ENCODE results near the gene JAKMIP1.

The JAKMIP1 gene

GRCh38 chr4:6017030-6017429, 183.3 kb downstream of the JAKMIP1 start:
- H3K4me3 ChIP-seq (replicated peaks; ENCODE audit: low read depth, low read length) = no peak overlapping the region
- TF ChIP-seq CTCF (IDR thresholded peaks at IDR 0.05; ENCODE audit: low read depth, low read length, missing control alignments) = no peak
- DNase-seq (ENCODE audit: extremely low read depth, low read depth) = no peak

DNA sequence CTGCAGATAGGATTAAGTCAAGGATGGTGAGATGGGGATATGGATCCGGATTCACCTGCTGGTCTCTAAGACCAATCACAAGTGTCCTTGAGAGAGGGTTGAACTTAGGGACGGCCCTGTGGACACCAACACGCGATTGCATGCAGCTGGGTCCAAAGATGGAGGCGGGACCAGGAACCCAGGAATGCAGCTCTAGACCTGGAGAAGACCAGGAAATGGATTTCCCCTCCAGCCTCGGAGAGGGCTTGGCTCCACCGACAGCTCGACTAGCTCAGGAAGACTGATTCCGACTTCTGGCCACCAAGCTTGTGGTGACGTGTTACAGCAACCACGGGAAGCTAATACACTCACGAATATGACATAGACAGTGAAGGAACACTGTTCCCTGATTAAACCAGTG, 186.8 kb downstream of the JAKMIP1 start:
- no peak for TF ChIP-seq CTCF (IDR thresholded peaks at IDR 0.05; ENCODE audit: low read depth, low read length, missing control alignments)
- no peak overlapping the region for H3K4me3 ChIP-seq (replicated peaks; ENCODE audit: low read depth, low read length)
- no peak for DNase-seq (ENCODE audit: extremely low read depth, low read depth)

- no peak for TF ChIP-seq CTCF (IDR thresholded peaks at IDR 0.05; ENCODE audit: low read depth, low read length, missing control alignments)
- no peak overlapping the region for H3K4me3 ChIP-seq (replicated peaks; ENCODE audit: low read depth, low read length)
- DNase-seq (ENCODE audit: extremely low read depth, low read depth) = no peak
These were observed 188.1 kb downstream of the JAKMIP1 start for GRCh38 chr4:6012200-6012599.

DNA sequence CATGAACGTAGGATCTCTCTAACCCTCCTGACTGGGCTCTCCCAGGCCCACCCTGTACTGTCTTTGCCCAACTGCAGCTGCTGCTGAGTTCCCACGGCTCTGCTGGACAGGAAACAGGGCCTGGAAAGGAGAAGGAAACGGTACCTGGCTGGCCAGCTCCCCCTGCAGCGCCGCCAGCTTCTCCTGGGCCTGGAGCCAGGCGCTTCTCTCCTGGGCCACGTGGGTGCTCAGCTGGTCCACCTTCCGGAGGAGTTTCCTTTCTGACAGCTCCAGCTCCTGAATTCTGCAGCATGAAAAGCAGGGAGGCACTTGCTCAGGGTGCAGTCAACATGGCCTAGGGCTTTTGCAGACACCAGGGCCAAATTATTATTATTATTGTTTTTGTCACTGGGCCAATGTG, 188.7 kb downstream of the JAKMIP1 start:
- DNase-seq (ENCODE audit: extremely low read depth, low read depth) = no peak
- no peak for TF ChIP-seq CTCF (IDR thresholded peaks at IDR 0.05; ENCODE audit: low read depth, low read length, missing control alignments)
- no peak overlapping the region for H3K4me3 ChIP-seq (replicated peaks; ENCODE audit: low read depth, low read length)

- no peak overlapping the region for H3K4me3 ChIP-seq (replicated peaks; ENCODE audit: low read depth, low read length)
- TF ChIP-seq CTCF (IDR thresholded peaks at IDR 0.05; ENCODE audit: low read depth, low read length, missing control alignments) = no peak
- DNase-seq (ENCODE audit: extremely low read depth, low read depth) = no peak
These were observed 189.1 kb downstream of the JAKMIP1 start for GRCh38 chr4:6011271-6011671.

DNA sequence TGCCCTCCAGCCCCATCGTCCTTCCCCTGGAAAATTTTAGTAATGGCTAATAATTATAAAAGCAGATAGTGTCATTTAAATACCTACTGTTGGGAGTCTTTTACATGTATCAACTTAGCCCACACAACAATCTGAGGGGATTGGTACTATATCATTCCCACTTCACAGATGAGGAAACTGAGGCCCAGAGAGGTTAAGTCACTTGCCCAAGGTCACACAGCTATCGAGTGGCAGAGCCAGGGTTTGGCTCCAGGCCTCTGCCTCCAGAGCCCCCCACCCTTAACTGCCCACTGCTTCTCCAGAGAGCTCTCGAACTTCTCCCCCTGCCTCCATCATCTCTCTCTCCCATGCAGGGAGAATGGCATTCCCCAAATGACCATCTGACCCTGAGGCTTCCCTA, 189.6 kb downstream of the JAKMIP1 start:
- TF ChIP-seq CTCF (IDR thresholded peaks at IDR 0.05; ENCODE audit: low read depth, low read length, missing control alignments) = no peak
- no peak for DNase-seq (ENCODE audit: extremely low read depth, low read depth)
- no peak overlapping the region for H3K4me3 ChIP-seq (replicated peaks; ENCODE audit: low read depth, low read length)

- TF ChIP-seq CTCF (IDR thresholded peaks at IDR 0.05; ENCODE audit: low read depth, low read length, missing control alignments) = no peak
- no peak for DNase-seq (ENCODE audit: extremely low read depth, low read depth)
- no peak overlapping the region for H3K4me3 ChIP-seq (replicated peaks; ENCODE audit: low read depth, low read length)
These were observed 190.9 kb downstream of the JAKMIP1 start for GRCh38 chr4:6009452-6009851.
